Activated B cell treated with CpG ODN at 0.5 μM for 24 hours (primary cell): ENCODE data around the gene IPO7. TPM values are rescaled to one million over a fixed set of nuclear protein-coding genes. Genes with fewer than 3 reads are reported as not detected.

Source experiments
- ATAC-seq: fragments of 200-7000 bp; cut with Tn5 transposase; one replicate; pipeline ENCODE4 v1.10.0; 2021; ENCODE audit warnings: low read depth, mild to moderate bottlenecking, moderate library complexity
- CTCF ChIA-PET: fragments of 350-600 bp; sonication (Branson Sonifier 250); formaldehyde crosslinking; loops from one replicate; lab custom pipeline; 2021; ENCODE audit warnings: antibody characterized with exemption; lab: Charles Lee
- POLR2A ChIA-PET: fragments of 350-600 bp; sonication (Branson Sonifier 250); formaldehyde crosslinking; loops from one replicate; lab custom pipeline; 2021; ENCODE audit warnings: antibody characterized with exemption; lab: Charles Lee
- DNase-seq: peaks from one replicate; pipeline ENCODE4 v3.0.0; 2022
- H3K27ac Mint-ChIP-seq: one replicate; pipeline ENCODE4 v1.8.0; 2020; ENCODE audit warnings: mixed read lengths
- H3K27me3 Mint-ChIP-seq: one replicate; pipeline ENCODE4 v1.8.0; 2021; ENCODE audit warnings: mixed read lengths
- H3K36me3 Mint-ChIP-seq: one replicate; pipeline ENCODE4 v1.8.0; 2021; ENCODE audit warnings: low read depth, mixed read lengths
- H3K4me1 Mint-ChIP-seq: one replicate; pipeline ENCODE4 v1.8.0; 2021; ENCODE audit warnings: mixed read lengths
- H3K4me3 Mint-ChIP-seq: one replicate; pipeline ENCODE4 v1.8.0; 2020; ENCODE audit warnings: mild to moderate bottlenecking, mixed read lengths
- H3K9me3 Mint-ChIP-seq: one replicate; pipeline ENCODE4 v1.8.0; 2020; ENCODE audit warnings: mixed read lengths
- CTCF ChIP-seq: fragments of 200-600 bp; IDR thresholded peaks from one replicate; pipeline ENCODE4 v1.8.0; 2022; ENCODE audit warnings: antibody characterized with exemption, mild to moderate bottlenecking
- intact Hi-C: fragments of 100-400 bp; cut with micrococcal nuclease; formaldehyde crosslinking; loops from one replicate; pipeline ENCODE4 v1.15.1; 2024
- total RNA-seq: library from RNA; stranded (reverse); gene quantifications from 2 replicates; pipeline ENCODE4 v1.2.3, GENCODE V29; 2022

IPO7 gene
- total RNA-seq, 1 donor from 2014 or later = 96.3 TPM

- Mint-ChIP-seq H3K9me3 (no peaks in the 10 kb centered on the region), H3K27me3 (no peaks in the 10 kb centered on the region)
Measured at GRCh38 chr11:9495803-9496514, 111.5 kb downstream of the IPO7 start.

More at GRCh38 chr11:9495803-9496514, 111.5 kb downstream of the IPO7 start:
- Mint-ChIP-seq H3K4me1 (no peaks in the 10 kb centered on the region), H3K4me3 (no peak overlapping the region), H3K27ac (no peak overlapping the region), H3K36me3 (peaks cover 85% of the 10 kb centered on the region)
- ATAC-seq (no peak), DNase-seq (no peak)
- ChIA-PET POLR2A (interaction anchor here (1.2 kb wide), 1 partner anchor 35 kb away, joined by 6 read pairs; the partner anchor contains the start of gene ZNF143), CTCF (interaction anchor here (2.1 kb wide), 1 partner anchor 11 kb away, joined by 6 read pairs; no protein-coding TSS in a partner anchor)
- intact Hi-C loops = no loop called here
- TF ChIP-seq CTCF = no peak

Other genes starting within 250 kb of the IPO7 start
- gene DENND5A, start 119.3 kb upstream of the IPO7 start, total RNA-seq = 23.2 and 24.4 TPM in 2 replicates
- 19.4 and 21.7 TPM in 2 replicates for gene TMEM41B, start 70.1 kb upstream of the IPO7 start, total RNA-seq
- 37.8 and 41.1 TPM in 2 replicates for gene ZNF143, start 76.4 kb downstream of the IPO7 start, total RNA-seq
- gene WEE1, start 189.0 kb downstream of the IPO7 start, total RNA-seq = 29.4 and 33.7 TPM in 2 replicates